NCI-H2029 treated with DMSO at 0.1 percent for 48 hours (cell line): ENCODE data around the gene DRD2.

Experiments
- DNase-seq: peaks from one replicate; lab custom pipeline; 2025; lab: John Stamatoyannopoulos, UW

DRD2 gene

GRCh38 chr11:113444502-113445123 is 30.6 kb downstream of the DRD2 start:
- DNase-seq: no peak

DNA sequence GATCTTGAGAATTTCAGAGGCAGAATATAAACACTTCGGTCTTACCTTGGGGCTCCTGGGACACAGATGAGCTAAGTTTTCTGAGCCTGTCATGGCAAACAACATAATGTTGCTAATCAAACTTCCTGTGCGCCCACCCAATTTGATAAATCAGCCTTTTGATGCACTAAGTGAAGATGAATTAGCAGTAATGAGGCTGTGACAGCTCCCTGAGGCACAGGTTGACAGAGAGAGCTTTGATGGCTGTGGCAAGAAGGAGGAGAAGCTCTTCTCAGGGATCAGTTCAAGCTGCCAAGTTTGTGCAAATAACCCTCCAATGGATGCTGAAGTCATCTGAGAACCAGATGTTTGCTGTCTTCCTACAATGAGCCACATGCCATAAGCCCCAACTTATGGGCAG is 34.4 kb downstream of the DRD2 start:
- no peak for DNase-seq

- no peak for DNase-seq
Observed at GRCh38 chr11:113436672-113437252, 38.4 kb downstream of the DRD2 start.

- DNase-seq: no peak
Observed at GRCh38 chr11:113435190-113435968, 39.8 kb downstream of the DRD2 start.

DNA sequence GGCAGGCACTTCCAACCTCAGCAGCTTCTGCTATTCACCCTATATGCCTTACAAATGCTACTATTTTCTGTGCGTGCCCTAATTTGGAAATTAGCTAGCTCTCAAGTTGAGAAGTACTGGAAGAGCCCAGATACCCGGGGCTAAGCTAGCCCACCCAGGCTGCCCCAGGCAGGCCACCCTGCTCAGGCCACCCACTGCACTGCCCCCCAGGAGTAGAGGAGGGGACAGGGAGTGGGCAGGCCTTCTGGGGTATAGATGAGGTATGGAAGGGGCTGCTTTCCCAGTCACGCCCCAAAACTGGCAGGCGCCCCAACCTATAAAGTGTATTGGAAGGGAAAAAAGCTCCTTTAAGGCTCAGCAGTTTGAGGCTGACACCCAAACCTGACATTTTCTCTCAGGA is 43.5 kb downstream of the DRD2 start:
- DNase-seq: no peak

DNA sequence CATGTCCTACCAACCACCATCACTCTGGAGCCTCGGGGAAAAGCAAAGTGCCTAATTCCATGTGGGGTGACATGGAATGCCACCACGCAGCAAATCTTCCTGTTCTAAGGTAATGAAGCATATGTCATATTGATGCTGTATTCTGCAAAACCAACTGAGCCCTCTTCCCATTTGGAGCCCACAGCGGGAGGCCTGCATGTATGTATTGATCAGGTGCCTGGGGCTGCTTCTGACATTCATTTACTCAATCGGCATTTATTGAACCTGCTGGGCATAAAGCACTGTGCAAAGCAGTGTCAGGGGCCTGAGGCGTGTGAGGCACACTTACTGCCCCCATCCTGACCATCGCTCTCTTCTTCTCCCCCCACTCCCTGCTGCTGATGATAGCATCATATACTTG is 48.5 kb downstream of the DRD2 start:
- DNase-seq: no peak

GRCh38 chr11:113420808-113421207 is 54.4 kb downstream of the DRD2 start:
- DNase-seq: no peak

- DNase-seq: no peak
Observed at GRCh38 chr11:113419454-113420003, 55.7 kb downstream of the DRD2 start.

- DNase-seq: no peak
Observed at GRCh38 chr11:113417428-113417827, 57.8 kb downstream of the DRD2 start.

- no peak for DNase-seq
Observed at GRCh38 chr11:113415343-113415742, 59.9 kb downstream of the DRD2 start.

DNA sequence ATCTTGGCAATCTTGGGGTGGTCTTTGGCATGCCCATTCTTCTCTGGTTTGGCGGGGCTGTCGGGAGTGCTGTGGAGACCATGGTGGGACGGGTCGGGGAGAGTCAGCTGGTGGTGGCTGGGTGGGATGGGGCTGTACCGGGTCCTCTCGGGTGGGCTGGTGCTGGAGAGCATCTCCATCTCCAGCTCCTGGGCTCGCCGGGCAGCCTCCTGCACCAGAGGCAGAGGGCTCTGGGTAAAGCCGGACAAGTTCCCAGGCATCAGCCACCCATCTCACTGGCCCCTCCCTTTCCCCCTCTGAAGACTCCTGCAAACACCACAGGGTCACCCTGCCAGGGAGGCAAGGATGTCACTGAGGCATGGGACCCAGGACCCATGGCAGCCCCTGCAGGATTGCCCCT is 62.5 kb downstream of the DRD2 start:
- no peak for DNase-seq

DNA sequence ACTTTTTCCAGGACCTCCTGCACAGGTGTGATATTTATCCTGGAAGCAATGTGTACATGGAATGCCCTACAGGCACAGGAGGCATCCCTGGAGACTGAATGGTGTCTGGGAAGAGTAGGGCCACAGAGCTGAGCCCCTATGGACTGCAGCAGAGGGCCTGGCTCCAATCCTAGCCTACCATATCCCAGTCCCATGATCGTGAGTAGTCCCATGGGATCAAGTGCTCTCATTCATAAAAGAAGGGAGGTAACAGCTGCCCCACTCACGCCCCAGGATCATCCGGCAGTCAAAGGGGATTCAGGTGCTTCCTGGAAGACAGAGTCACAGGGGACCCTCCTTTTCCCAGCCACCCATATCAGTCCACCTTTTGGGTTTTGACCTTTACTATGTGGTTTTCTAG is 63.7 kb downstream of the DRD2 start:
- DNase-seq: no peak

DNA sequence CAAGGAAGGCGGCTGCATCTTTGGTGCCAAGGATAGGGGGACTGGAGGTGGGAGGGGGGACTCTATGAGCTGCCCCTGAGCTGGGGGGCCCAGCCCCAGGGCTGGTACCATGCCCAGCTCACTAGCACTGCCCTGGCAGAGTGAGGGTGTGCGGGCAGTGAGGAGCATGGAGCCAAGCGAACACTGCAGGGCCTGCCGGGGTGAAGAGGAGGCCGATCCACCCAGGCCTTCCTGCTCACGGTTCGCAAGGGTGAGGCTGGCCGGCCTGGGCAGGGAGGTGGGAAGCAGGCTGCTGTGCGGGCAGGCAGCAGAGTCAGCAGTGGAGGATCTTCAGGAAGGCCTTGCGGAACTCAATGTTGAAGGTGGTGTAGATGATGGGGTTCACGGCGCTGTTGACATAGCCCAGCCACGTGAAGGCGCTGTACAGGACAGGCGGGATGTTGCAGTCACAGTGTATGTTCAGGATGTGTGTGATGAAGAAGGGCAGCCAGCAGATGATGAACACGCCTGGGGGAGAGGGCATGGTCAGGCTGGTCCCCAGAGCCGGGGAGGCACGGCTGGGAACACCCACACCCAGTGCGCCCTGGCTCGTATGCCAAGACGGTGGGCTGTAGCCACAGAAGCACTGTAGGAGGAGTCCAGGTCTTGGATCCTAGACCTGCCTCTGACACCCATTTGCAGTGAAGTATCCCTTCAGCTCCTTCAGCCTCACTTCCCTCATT is 64.6 kb downstream of the DRD2 start:
- DNase-seq: no peak

- DNase-seq: no peak
Observed at GRCh38 chr11:113409526-113409925, 65.7 kb downstream of the DRD2 start.

DNA sequence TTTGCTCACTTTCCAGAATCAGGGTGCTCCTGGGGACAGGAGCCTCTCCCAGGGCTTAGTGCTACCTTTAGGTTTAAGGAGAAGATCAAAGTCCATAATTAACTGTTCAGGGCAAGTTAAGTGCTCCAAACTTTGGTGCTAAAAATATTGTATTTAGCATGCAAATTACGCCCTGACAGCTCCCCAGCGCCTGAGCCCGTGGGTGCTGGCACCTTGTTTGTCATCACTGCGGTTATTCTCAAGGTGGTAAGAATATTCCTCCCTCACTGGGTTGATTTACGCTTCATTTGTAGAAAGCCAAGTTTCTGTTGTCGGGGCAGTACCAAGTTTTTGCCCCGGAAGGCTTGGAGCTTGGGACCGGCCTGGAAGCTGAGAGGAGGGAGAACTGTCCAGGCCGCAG is 66.3 kb downstream of the DRD2 start:
- no peak for DNase-seq

DNA sequence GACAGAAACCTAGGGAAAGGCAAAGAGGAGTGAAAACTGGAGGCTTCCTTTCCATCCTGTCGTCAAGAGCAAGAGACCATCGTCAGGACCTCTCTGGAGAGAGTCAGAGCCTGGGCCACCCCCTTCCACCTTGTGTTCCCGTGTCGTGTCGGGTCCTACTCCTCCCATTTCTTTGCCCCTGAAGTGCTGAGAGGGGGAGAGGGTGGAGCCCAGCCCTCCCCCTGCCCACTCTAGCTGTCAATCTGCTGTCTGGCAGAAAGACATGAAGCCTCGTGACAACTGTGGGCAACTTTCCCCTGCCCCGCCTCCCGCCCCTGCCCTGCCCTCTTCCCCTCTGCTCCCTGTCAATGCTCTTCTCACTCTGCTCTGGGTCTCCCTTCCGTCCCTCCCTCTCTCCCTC is 67.0 kb downstream of the DRD2 start:
- no peak for DNase-seq

GRCh38 chr11:113407163-113407562 is 68.0 kb downstream of the DRD2 start:
- no peak for DNase-seq

DNA sequence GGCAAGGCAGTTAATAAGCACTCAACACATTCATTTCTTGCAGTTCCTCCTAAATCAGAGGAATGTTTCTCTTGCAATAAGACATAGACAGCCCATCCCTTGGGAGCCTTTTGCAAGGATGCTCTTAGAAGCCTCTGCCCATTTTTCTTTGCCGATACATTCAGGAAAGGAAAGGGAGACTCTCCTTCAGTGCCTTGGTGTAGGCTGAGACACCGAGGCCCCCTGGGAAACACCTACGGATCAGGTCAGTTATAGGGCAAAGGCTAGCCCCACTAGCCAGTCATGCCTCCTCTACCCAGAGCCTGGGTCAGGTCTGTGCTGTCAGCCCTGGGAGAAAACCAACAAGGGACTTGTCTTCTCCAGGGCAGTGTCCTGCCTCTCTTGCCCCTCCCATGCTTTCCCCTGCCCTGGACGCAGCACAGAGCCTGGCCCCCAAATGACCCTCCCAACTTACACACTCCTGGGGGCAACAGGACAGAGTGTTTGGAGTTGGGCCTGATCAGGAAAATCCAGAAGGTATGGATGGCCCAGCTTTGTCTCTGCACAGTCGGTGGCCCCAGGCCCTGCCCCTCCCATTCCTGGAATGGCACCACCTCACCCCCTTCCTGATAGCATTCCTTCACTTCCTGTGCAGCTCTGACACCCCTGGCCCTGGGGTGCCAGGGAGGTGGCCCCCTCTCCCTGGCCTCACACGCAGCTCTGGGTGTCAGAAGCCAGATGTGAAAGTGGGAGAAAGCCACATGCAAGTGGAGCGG is 69.3 kb downstream of the DRD2 start:
- DNase-seq: no peak

- no peak for DNase-seq
Observed at GRCh38 chr11:113404859-113405430, 70.3 kb downstream of the DRD2 start.

DNA sequence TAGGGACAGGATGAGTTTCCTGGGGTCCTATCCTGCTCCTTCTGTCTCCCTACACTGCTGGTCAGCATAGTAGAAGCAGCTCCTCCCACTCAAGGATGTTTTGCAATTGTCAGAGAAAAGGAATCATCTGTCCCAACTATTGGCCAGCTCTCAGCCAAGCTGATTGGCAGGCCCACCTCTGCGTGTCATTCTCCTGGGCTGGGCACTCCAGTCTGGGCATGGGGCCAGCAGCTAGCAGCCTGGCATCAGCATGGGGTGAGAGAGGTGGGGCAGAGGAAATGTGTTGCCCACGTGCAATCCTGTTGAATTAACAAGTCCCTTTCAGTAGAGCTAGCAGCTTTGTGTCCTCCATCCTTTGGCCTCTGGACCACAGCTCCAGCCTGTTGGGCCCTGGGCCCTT is 73.5 kb downstream of the DRD2 start:
- DNase-seq: peak; percentile 86

GRCh38 chr11:113400631-113401230 is 74.5 kb downstream of the DRD2 start:
- no peak for DNase-seq
